HCT116 (cell line): ENCODE data around the gene C12orf57. TPM values are rescaled to one million over a fixed set of nuclear protein-coding genes. Genes with fewer than 3 reads are reported as not detected.

Source experiments
- ATAC-seq: fragments of 200-7000 bp; cut with Tn5 transposase; 2 replicates; pipeline ENCODE4 v1.9.1; 2020; ENCODE audit warnings: mild to moderate bottlenecking, moderate library complexity
- BruUV-seq: library from RNA; stranded (reverse); fragments of 400-500 nt; replicated peaks from 2 replicates; lab custom pipeline; 2021; lab: Mats Ljungman, UMichigan
- CTCF ChIA-PET: fragments of 300-600 bp; sonication (Branson Sonifier 250); formaldehyde crosslinking; loops from one replicate; lab custom pipeline; 2021; ENCODE audit warnings: antibody characterized with exemption; lab: Charles Lee
- POLR2A ChIA-PET: fragments of 300-600, 350-600 bp; sonication (Branson Sonifier 250); formaldehyde crosslinking; loops from one replicate; lab custom pipeline; 2021; ENCODE audit warnings: antibody characterized with exemption; lab: Charles Lee
- RAD21 ChIA-PET, 2 experiments: fragments of 300-600 bp; sonication (Branson Sonifier 250); formaldehyde crosslinking; loops; one replicate each; lab custom pipeline; 2023; ENCODE audit warnings: low total read pairs in 2 of 2; ENCODE audit not compliant: uncharacterized antibody in 2 of 2, unreplicated experiment in 2 of 2, low non-redundant PET in 1 of 2; lab: Charles Lee
- DNase-seq: peaks from one replicate; pipeline ENCODE4 v3.0.0-alpha.2; 2010; ENCODE audit warnings: low read depth, low spot score
- H2AFZ ChIP-seq: fragments of 200-600 bp; shearing (Covaris generic), sonication (generic); 2 replicates; pipeline ENCODE4 v1.6.1; 2017; ENCODE audit warnings: low read depth, mixed run types, mixed read lengths, antibody characterized with exemption, low read length; ENCODE audit not compliant: poor library complexity, severe bottlenecking
- H3K27ac ChIP-seq: 2 replicates; pipeline ENCODE4 v1.5.1; 2012; ENCODE audit warnings: low read depth, low read length
- H3K27me3 ChIP-seq: fragments of 200-600 bp; sonication (generic); 2 replicates; pipeline ENCODE4 v1.6.1; 2016; ENCODE audit warnings: mixed run types, low read length, mixed read lengths; ENCODE audit not compliant: insufficient read depth
- H3K36me3 ChIP-seq, 2 experiments: fragments of 200-500 bp in 1 of 2; fragments of 200-600 bp in 1 of 2; sonication (Bioruptor generic) in 1 of 2; sonication (generic) in 1 of 2; 2 replicates each; pipeline versions ENCODE4 v1.5.1 to v1.6.1; 2014 to 2016; ENCODE audit warnings: low read length in 2 of 2, inconsistent platforms in 1 of 2, mixed read lengths in 1 of 2, mixed run types in 1 of 2; ENCODE audit not compliant: insufficient read depth in 2 of 2, control insufficient read depth in 1 of 2
- H3K4me1 ChIP-seq, 2 experiments: fragments of 200-600 bp in 1 of 2; sonication (generic) in 1 of 2; 2 replicates each; pipeline versions ENCODE4 v1.5.1 to v1.6.1; 2012 to 2017; ENCODE audit warnings: low read length in 2 of 2, inconsistent platforms in 1 of 2, mild to moderate bottlenecking in 1 of 2, mixed read lengths in 1 of 2, mixed run types in 1 of 2, moderate library complexity in 1 of 2; ENCODE audit not compliant: insufficient read depth in 2 of 2, control insufficient read depth in 1 of 2
- H3K4me2 ChIP-seq: fragments of 200-600 bp; sonication (generic); 2 replicates; pipeline ENCODE4 v1.6.1; 2017; ENCODE audit warnings: mixed run types, low read length, mixed read lengths
- H3K4me3 ChIP-seq, 2 experiments: fragments of 200-600 bp in 1 of 2; sonication (generic) in 1 of 2; replicated peaks in 1 of 2; 2 replicates each; pipeline ENCODE4 v1.5.1; 2011 to 2016; ENCODE audit warnings: low read length in 2 of 2, control low read depth in 1 of 2, low read depth in 1 of 2, mild to moderate bottlenecking in 1 of 2, mixed read lengths in 1 of 2, mixed run types in 1 of 2
- H3K79me2 ChIP-seq: fragments of 200-600 bp; sonication (generic); 2 replicates; pipeline ENCODE4 v1.6.1; 2017; ENCODE audit warnings: mild to moderate bottlenecking, mixed run types, low read length, moderate library complexity, mixed read lengths; ENCODE audit not compliant: insufficient read depth
- H3K9ac ChIP-seq: fragments of 200-600 bp; sonication (generic); 2 replicates; pipeline ENCODE4 v1.6.1; 2016; ENCODE audit warnings: low read length, mixed read lengths
- H3K9me2 ChIP-seq: fragments of 200-600 bp; sonication (generic), shearing (Covaris generic); 2 replicates; pipeline ENCODE4 v1.6.1; 2017; ENCODE audit warnings: mixed run types, mild to moderate bottlenecking, moderate library complexity; ENCODE audit not compliant: insufficient read depth
- H3K9me3 ChIP-seq, 2 experiments: fragments of 200-500 bp in 1 of 2; fragments of 200-600 bp in 1 of 2; sonication (Bioruptor generic) in 1 of 2; sonication (generic) in 1 of 2; 2 replicates each; pipeline ENCODE4 v1.6.1; 2014 to 2017; ENCODE audit warnings: low read length in 2 of 2, mixed read lengths in 2 of 2, inconsistent platforms in 1 of 2, low read depth in 1 of 2, mild to moderate bottlenecking in 1 of 2, mixed run types in 1 of 2, moderate library complexity in 1 of 2; ENCODE audit not compliant: control insufficient read depth in 1 of 2, insufficient read depth in 1 of 2
- H4K20me1 ChIP-seq: fragments of 200-600 bp; sonication (generic), shearing (Covaris generic); 2 replicates; pipeline ENCODE4 v1.6.1; 2017; ENCODE audit warnings: mixed run types, mild to moderate bottlenecking, moderate library complexity; ENCODE audit not compliant: insufficient read depth
- CEBPB ChIP-seq: IDR thresholded peaks from 2 replicates; pipeline ENCODE4 v1.6.1; 2012; ENCODE audit warnings: low read depth
- EGR1 ChIP-seq: IDR thresholded peaks from 2 replicates; pipeline ENCODE4 v1.6.1; 2012; ENCODE audit warnings: low read depth
- EZH2 ChIP-seq: fragments of 200-600 bp; sonication (generic); IDR thresholded peaks from 2 replicates; pipeline ENCODE4 v1.6.1; 2017; ENCODE audit warnings: antibody characterized with exemption, mixed run types
- POLR2AphosphoS5 ChIP-seq: IDR thresholded peaks from 2 replicates; pipeline ENCODE4 v1.6.1; 2011; ENCODE audit warnings: mild to moderate bottlenecking, low read depth, low read length, moderate library complexity
- ZFX ChIP-seq: fragments of 450-650 bp; IDR thresholded peaks from 2 replicates; pipeline ENCODE4 v1.6.1; 2017
- ZNF274 ChIP-seq: fragments of 200-500 bp; sonication (Bioruptor generic); IDR thresholded peaks from 2 replicates; pipeline ENCODE4 v1.6.1; 2014; ENCODE audit warnings: mild to moderate bottlenecking, low read depth, low read length, inconsistent platforms
- intact Hi-C: fragments of 100-400 bp; cut with micrococcal nuclease; formaldehyde crosslinking; loops from 2 replicates; pipeline ENCODE4 v1.10.0; 2022
- total RNA-seq: library from RNA; stranded (reverse); gene quantifications from one replicate; pipeline ENCODE4 v1.2.1, GENCODE V29; 2021; ENCODE audit not compliant: unreplicated experiment
- TF ChIP-seq, protein P1 (sequence below), 3 experiments: fragments of 200-600 bp in 1 of 3; sonication (generic) in 1 of 3; IDR thresholded peaks in 2 of 3; conservative IDR thresholded peaks in 1 of 3; 2 replicates each; pipeline ENCODE4 v1.5.1; 2012 to 2017; ENCODE audit warnings: low read depth in 2 of 3, low read length in 2 of 3, antibody characterized with exemption in 1 of 3, borderline replicate concordance in 1 of 3, control low read depth in 1 of 3, mild to moderate bottlenecking in 1 of 3, mixed read lengths in 1 of 3, mixed run types in 1 of 3, moderate library complexity in 1 of 3; ENCODE audit not compliant: insufficient read depth in 1 of 3
- TF ChIP-seq, protein P2 (sequence below): IDR thresholded peaks from 2 replicates; pipeline ENCODE4 v1.6.1; 2012
- TF ChIP-seq, protein P3 (sequence below): IDR thresholded peaks from 2 replicates; pipeline ENCODE4 v1.6.1; 2012

The C12orf57 gene
- total RNA-seq, 1 experiment from 2014 or later: 202 TPM

DNA sequence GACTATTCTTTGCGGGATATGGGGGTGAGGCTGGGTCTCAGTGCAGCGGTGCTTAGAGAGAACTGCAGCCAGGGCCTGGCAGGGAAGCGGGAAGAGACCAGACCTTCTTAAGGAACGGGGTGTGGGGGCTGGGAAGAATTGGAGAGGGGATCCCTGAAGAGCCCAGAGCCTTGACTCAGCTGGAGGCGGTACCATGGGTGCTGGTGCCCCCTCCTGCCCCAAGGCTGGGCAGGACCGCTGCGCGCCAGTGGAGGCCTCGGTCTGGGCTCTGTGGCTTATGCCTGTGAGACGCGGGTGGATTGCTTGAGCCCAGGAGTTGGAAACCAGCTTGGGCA lies 1.5 kb upstream of the C12orf57 start (continued):
- TF ChIP-seq, protein P1, sequence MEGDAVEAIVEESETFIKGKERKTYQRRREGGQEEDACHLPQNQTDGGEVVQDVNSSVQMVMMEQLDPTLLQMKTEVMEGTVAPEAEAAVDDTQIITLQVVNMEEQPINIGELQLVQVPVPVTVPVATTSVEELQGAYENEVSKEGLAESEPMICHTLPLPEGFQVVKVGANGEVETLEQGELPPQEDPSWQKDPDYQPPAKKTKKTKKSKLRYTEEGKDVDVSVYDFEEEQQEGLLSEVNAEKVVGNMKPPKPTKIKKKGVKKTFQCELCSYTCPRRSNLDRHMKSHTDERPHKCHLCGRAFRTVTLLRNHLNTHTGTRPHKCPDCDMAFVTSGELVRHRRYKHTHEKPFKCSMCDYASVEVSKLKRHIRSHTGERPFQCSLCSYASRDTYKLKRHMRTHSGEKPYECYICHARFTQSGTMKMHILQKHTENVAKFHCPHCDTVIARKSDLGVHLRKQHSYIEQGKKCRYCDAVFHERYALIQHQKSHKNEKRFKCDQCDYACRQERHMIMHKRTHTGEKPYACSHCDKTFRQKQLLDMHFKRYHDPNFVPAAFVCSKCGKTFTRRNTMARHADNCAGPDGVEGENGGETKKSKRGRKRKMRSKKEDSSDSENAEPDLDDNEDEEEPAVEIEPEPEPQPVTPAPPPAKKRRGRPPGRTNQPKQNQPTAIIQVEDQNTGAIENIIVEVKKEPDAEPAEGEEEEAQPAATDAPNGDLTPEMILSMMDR (IDR thresholded peaks at IDR 0.05 in 2 of 3, conservative IDR thresholded peaks at IDR 0.05 in 1 of 3; ENCODE audit: borderline replicate concordance in 1 of 3, insufficient read depth in 1 of 3, low read depth in 2 of 3, low read length in 2 of 3): no peak
- TF ChIP-seq ZNF274: no peak
- TF ChIP-seq, protein P2, sequence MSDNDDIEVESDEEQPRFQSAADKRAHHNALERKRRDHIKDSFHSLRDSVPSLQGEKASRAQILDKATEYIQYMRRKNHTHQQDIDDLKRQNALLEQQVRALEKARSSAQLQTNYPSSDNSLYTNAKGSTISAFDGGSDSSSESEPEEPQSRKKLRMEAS: no peak
- TF ChIP-seq EZH2: no peak
- no peak for TF ChIP-seq CEBPB

DNA sequence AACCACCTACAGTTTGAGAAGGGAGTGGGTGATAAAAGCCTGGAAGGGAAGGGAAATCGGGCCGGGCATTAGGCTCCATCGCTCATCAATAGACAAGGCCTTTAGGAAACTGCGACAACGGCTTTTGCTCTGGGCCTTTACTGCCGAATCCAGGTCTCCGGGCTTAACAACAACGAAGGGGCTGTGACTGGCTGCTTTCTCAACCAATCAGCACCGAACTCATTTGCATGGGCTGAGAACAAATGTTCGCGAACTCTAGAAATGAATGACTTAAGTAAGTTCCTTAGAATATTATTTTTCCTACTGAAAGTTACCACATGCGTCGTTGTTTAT lies 467 bp upstream of the C12orf57 start:
- no TSS peak for BruUV-seq
- TF ChIP-seq, protein P3, sequence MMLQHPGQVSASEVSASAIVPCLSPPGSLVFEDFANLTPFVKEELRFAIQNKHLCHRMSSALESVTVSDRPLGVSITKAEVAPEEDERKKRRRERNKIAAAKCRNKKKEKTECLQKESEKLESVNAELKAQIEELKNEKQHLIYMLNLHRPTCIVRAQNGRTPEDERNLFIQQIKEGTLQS: no peak
- TF ChIP-seq ZFX (no peak), CEBPB (no peak), POLR2AphosphoS5 (no peak), EGR1 (no peak)
- TF ChIP-seq, protein P2: no peak
- TF ChIP-seq, protein P1 (IDR thresholded peaks at IDR 0.05 in 2 of 3, conservative IDR thresholded peaks at IDR 0.05 in 1 of 3; ENCODE audit: borderline replicate concordance in 1 of 3, insufficient read depth in 1 of 3, low read depth in 2 of 3, low read length in 2 of 3): no peak
- ChIA-PET CTCF (interaction anchor here (1.1 to 6.1 kb wide), 7 partner anchors 18 to 220 kb away, joined by 3 to 101 read pairs (median 10); partner anchors contain the start of genes C1RL and SPSB2), POLR2A (interaction anchor here (0.6 to 7.7 kb wide), 40 partner anchors 10 to 705 kb away, joined by 3 to 269 read pairs (median 5); partner anchors contain the start of genes ATN1, C1RL, CDCA3 and COPS7A), RAD21 (interaction anchor here (0.6 to 1.0 kb wide), 4 partner anchors 18 to 168 kb away, joined by 3 to 5 read pairs (median 4); no protein-coding TSS in a partner anchor)
- peaks cover 21% of the 10 kb centered on the region for H3K79me2 ChIP-seq
- H3K9me3 ChIP-seq: no peaks in the 10 kb centered on the region
- peak overlapping the region; percentile 92 for H3K4me2 ChIP-seq
- H4K20me1 ChIP-seq: no peaks in the 10 kb centered on the region
- intact Hi-C loops: loop anchor here (10.0 kb wide), 1 partner anchor 101 kb away; no protein-coding TSS in a partner anchor
- no peaks in the 10 kb centered on the region for H3K9me2 ChIP-seq
- H3K9ac ChIP-seq: peak overlapping the region; percentile 88
- peak overlapping the region in 1 of 2 experiments; percentile 71; a peak in 2 of 4 replicates for H3K4me3 ChIP-seq
- no peak overlapping the region for H2AFZ ChIP-seq
- H3K27ac ChIP-seq: peak overlapping the region; percentile 99
- H3K4me1 ChIP-seq: peaks cover 22 to 65% of the 10 kb centered on the region in 2 experiments
- DNase-seq (peak; percentile 89), ATAC-seq (peak; percentile 33)
- no peaks in the 10 kb centered on the region for H3K27me3 ChIP-seq
- H3K36me3 ChIP-seq: peaks cover 4 to 9% of the 10 kb centered on the region in 2 experiments; a peak in 2 of 4 replicates
